ENCODE data around the gene MROH7.

Gene MROH7

DNA sequence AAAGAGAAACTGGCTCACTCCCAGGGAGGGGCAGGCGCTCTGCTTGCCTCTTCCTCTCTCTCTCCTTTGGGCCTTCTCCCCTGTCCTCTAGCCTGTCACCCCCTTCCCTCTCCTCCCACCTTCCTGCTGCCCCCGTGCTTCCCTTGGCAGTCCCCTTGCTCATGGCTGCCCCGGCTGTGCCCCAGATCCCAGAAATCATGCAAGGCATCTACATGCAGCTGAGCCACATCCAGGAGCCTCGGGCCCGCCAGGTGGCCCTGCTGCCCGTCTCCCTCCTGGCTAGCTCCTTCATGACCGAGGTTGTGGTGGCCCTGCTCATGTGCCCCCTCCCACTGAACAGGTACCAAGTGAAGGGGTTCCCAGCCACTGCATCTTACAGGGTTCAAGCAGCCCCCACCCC is 38.1 kb downstream of the MROH7 start:
- TF ChIP-seq POLR2A (IDR thresholded peaks at IDR 0.05; ENCODE audit: low read length) (no peak), GATA1 (IDR thresholded peaks at IDR 0.05; ENCODE audit: low read depth, low read length) (no peak)

DNA sequence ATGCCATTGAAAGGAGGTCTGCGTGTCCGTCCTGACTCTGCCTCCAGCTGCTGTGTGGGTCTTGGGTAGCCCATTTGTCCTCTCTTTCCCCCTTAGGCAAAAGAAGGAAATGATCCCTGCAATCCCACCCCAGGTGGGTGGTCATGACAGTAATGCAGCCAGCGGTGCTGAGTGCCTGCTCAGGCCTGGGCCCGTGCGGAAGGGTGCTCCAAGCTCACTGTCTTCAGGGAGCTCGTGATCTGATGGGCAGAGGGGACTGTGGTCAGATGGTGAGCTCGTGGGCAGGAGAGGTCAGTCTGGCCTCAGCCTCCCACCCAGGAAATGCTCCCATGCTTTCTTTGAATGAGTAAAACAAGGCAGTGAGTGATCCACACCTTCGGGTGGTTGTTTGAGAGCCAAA is 38.8 kb downstream of the MROH7 start:
- DNase-seq: no peak
- TF ChIP-seq GATA1 (IDR thresholded peaks at IDR 0.05; ENCODE audit: low read depth, low read length) (no peak), POLR2A (IDR thresholded peaks at IDR 0.05; ENCODE audit: low read length) (no peak)

More for the DNA sequence above, 38.1 kb downstream of the MROH7 start:
- no peak for DNase-seq

DNA sequence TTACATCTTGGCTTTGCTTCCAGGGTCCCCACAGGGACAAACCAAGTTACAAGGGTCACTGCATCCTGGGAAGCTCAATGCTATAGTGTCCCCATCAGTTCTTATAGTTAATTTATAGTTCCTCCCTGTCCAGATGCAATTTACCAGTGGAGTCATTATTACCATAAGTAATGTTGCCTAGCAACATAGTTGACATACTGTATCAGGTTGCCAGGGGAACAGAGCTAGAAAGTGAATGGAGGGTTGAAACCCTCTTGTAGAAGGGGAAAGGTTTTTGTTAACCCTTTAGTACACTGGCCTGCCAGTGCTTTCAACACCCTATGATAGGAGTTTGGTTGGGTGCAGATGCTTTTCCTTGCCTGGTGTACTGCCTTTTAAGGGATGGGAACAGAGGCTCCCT is 39.8 kb downstream of the MROH7 start:
- TF ChIP-seq POLR2A (IDR thresholded peaks at IDR 0.05; ENCODE audit: low read length) (no peak), GATA1 (IDR thresholded peaks at IDR 0.05; ENCODE audit: low read depth, low read length) (no peak)
- DNase-seq: peak in 1 of 2 experiments; percentile 10

DNA sequence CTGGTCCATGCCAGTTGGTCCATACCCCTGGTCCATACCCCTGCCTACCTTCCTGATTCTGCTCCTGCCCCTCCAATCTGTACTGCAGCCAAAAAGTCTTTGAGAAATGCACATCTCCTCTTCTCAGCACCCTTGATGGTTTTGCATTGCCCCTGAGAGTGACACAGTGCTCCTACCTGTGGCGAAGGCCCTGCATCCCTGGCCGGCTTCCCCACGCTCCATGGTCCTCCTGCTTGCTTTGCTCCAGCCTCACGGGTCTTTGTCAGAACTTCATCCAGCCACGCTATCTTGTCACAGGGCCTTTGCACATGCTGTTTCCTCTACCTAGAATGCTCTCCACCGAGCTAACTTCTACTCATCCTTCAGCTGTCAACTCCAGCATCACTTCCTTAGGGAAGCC is 41.9 kb downstream of the MROH7 start:
- no peak for DNase-seq
- TF ChIP-seq GATA1 (IDR thresholded peaks at IDR 0.05; ENCODE audit: low read depth, low read length) (no peak), POLR2A (IDR thresholded peaks at IDR 0.05; ENCODE audit: low read length) (no peak)

DNA sequence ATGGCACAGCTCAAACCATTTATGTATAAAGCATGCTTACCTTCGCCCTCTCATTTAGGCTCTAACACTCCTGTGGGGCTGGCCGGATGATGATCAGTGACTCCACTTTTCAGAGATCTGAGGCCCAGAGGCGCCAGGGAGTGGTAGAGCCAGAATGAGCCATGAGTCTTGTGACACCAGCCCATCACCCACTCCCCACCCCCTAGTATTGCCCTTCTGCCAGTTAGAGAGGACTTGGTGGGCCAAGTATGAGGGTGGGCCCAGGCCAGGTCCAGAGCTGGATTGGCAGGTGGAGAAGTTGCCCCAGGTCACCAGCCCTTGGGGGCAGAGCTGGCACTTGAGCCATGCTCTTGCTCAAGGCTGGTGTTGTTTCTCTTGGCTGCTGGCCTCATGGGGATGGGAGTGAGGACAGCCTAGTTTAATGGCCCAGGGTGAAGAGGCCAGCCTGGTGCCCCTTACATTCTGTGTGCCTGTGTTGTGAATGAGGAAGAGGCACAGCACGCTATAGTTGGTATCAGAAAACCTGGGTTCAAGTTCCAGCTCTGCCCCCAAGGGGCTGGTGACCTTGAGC is 43.8 kb downstream of the MROH7 start:
- TF ChIP-seq GATA1 (IDR thresholded peaks at IDR 0.05; ENCODE audit: low read depth, low read length) (no peak), POLR2A (IDR thresholded peaks at IDR 0.05; ENCODE audit: low read length) (no peak)

GRCh38 chr1:54686155-54686554 is 44.6 kb downstream of the MROH7 start:
- TF ChIP-seq GATA1 (IDR thresholded peaks at IDR 0.05; ENCODE audit: low read depth, low read length): no peak
- TF ChIP-seq POLR2A (IDR thresholded peaks at IDR 0.05; ENCODE audit: low read length): no peak
- no peak for DNase-seq

More for the DNA sequence above, 43.8 kb downstream of the MROH7 start:
- DNase-seq: no peak

GRCh38 chr1:54694771-54695170 is 53.2 kb downstream of the MROH7 start:
- TF ChIP-seq GATA1 (IDR thresholded peaks at IDR 0.05; ENCODE audit: low read depth, low read length) (no peak), POLR2A (IDR thresholded peaks at IDR 0.05; ENCODE audit: low read length) (no peak)
- DNase-seq: no peak

- TF ChIP-seq GATA1 (IDR thresholded peaks at IDR 0.05; ENCODE audit: low read depth, low read length): no peak
- TF ChIP-seq POLR2A (IDR thresholded peaks at IDR 0.05; ENCODE audit: low read length): no peak
- DNase-seq: no peak
Measured at GRCh38 chr1:54695221-54695620, 53.6 kb downstream of the MROH7 start.

- TF ChIP-seq GATA1 (IDR thresholded peaks at IDR 0.05; ENCODE audit: low read depth, low read length) (no peak), POLR2A (IDR thresholded peaks at IDR 0.05; ENCODE audit: low read length) (no peak)
- no peak for DNase-seq
Measured at GRCh38 chr1:54695764-54696163, 54.2 kb downstream of the MROH7 start.

GRCh38 chr1:54696262-54696661 is 54.7 kb downstream of the MROH7 start:
- no peak for TF ChIP-seq POLR2A (IDR thresholded peaks at IDR 0.05; ENCODE audit: low read length)
- DNase-seq: no peak

- no peak for TF ChIP-seq GATA1 (IDR thresholded peaks at IDR 0.05; ENCODE audit: low read depth, low read length)
- no peak for TF ChIP-seq POLR2A (IDR thresholded peaks at IDR 0.05; ENCODE audit: low read length)
- DNase-seq: no peak
Measured at GRCh38 chr1:54697896-54698295, 56.3 kb downstream of the MROH7 start.

GRCh38 chr1:54698346-54698745 is 56.8 kb downstream of the MROH7 start:
- no peak for TF ChIP-seq POLR2A (IDR thresholded peaks at IDR 0.05; ENCODE audit: low read length)
- no peak for TF ChIP-seq GATA1 (IDR thresholded peaks at IDR 0.05; ENCODE audit: low read depth, low read length)
- no peak for DNase-seq

DNA sequence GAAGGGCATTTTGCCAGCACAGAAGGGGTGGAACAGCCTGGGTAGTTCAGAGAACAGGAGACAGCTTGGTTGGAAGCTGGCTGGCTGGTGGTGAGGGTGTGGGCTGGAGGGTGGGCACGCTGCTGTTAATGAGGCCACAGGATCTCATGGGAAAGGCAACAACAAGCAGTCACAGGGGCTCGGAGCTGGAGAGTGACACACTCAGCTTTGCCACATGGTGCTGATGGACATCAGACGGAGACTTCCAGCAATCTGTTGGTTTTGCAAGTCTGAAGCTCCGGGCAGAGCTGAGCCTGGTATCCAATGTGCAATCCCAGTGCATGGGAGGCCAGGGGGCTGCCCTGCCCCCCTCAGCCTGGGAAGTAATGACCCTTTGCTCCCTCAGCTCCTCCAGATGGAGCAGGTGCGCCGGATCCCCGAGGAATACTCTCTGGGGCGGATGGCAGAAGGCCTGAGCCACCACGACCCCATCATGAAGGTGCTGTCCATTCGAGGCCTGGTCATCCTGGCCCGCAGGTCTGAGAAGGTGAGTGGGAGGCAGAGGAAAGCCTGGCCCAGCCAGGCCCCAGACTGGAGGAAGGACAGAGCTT is 58.4 kb downstream of the MROH7 start:
- DNase-seq: no peak

DNA sequence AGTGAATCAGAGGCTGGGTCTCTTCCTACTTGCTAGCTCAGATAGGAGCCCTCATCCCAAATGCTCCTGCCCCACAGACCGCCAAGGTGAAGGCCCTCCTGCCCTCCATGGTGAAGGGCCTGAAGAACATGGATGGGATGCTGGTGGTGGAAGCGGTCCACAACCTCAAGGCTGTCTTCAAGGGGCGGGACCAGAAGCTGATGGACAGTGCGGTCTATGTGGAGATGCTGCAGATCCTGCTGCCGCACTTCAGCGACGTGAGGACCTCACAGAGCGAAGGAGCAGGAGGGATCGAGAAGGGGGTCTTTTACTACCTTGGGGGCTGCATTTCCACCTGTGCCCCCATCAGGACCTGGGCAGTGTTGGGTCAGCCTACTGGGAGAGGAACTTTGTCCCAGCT is 59.5 kb downstream of the MROH7 start:
- TF ChIP-seq GATA1 (IDR thresholded peaks at IDR 0.05; ENCODE audit: low read depth, low read length) (no peak), POLR2A (IDR thresholded peaks at IDR 0.05; ENCODE audit: low read length) (no peak)
- DNase-seq: no peak

More for the DNA sequence above, 58.4 kb downstream of the MROH7 start:
- TF ChIP-seq GATA1 (IDR thresholded peaks at IDR 0.05; ENCODE audit: low read depth, low read length) (no peak), POLR2A (IDR thresholded peaks at IDR 0.05; ENCODE audit: low read length) (no peak)

GRCh38 chr1:54701996-54702395 is 60.4 kb downstream of the MROH7 start:
- no peak for DNase-seq
- TF ChIP-seq POLR2A (IDR thresholded peaks at IDR 0.05; ENCODE audit: low read length) (no peak), GATA1 (IDR thresholded peaks at IDR 0.05; ENCODE audit: low read depth, low read length) (no peak)
